ENCODE data around the gene DTX1. TPM values are rescaled to one million over a fixed set of nuclear protein-coding genes. Genes with fewer than 3 reads are reported as not detected.

The DTX1 gene
- total and polyA plus RNA-seq, 4 donors, result 2.1 to 33.2 (median 10.0) TPM

- TF ChIP-seq MAX (IDR thresholded peaks at IDR 0.05) (no peak), NR2F2 (IDR thresholded peaks at IDR 0.05) (no peak), YY1 (IDR thresholded peaks at IDR 0.05) (no peak), JUND (IDR thresholded peaks at IDR 0.05) (no peak)
These were observed 42.8 kb downstream of the DTX1 start (continued) for GRCh38 chr12:113099364-113099763.

GRCh38 chr12:113099764-113100163 lies 43.2 kb downstream of the DTX1 start:
- no peaks in the 10 kb centered on the region for H3K9me3 ChIP-seq (ENCODE audit: control insufficient read depth in 4 of 4, low read length in 3 of 4)
- H3K9ac ChIP-seq (ENCODE audit: low read depth in 1 of 2, low read length in 2 of 2), result no peak overlapping the region
- no peaks in the 10 kb centered on the region for H3K27me3 ChIP-seq (ENCODE audit: control insufficient read depth in 4 of 4, insufficient read depth in 4 of 4, low read length in 3 of 4)
- H3K36me3 ChIP-seq (ENCODE audit: control insufficient read depth in 4 of 4, insufficient read depth in 3 of 4, low read depth in 1 of 4, low read length in 3 of 4), result peaks cover 0 to 4% (median 2%) of the 10 kb centered on the region in 4 donors
- H3K27ac ChIP-seq (ENCODE audit: low read depth in 1 of 2, low read length in 2 of 2), result no peak overlapping the region
- H3K4me1 ChIP-seq (ENCODE audit: control insufficient read depth in 4 of 4, insufficient read depth in 4 of 4, low read length in 3 of 4), result peaks cover 6 to 15% (median 8%) of the 10 kb centered on the region in 4 donors
- TF ChIP-seq YY1 (IDR thresholded peaks at IDR 0.05) (no peak), RXRA (IDR thresholded peaks at IDR 0.05) (no peak), ZBTB33 (IDR thresholded peaks at IDR 0.05) (no peak), GABPA (IDR thresholded peaks at IDR 0.05 in 1 of 2, conservative IDR thresholded peaks at IDR 0.05 in 1 of 2) (no peak), EGR1 (IDR thresholded peaks at IDR 0.05; ENCODE audit: low read depth in 2 of 2) (no peak), MAX (IDR thresholded peaks at IDR 0.05) (no peak), FOXA1 (IDR thresholded peaks at IDR 0.05) (no peak), RAD21 (IDR thresholded peaks at IDR 0.05) (no peak), ATF3 (IDR thresholded peaks at IDR 0.05) (no peak), FOXA2 (IDR thresholded peaks at IDR 0.05) (no peak)
- 88% methylated on average over 12 of the region's 12 CpGs for WGBS
- H3K4me3 ChIP-seq (ENCODE audit: low read depth in 1 of 3, low read length in 3 of 3), result no peak overlapping the region
- no peak for DNase-seq (ENCODE audit: low spot score)

GRCh38 chr12:113101751-113102150 lies 45.2 kb downstream of the DTX1 start:
- H3K36me3 ChIP-seq (ENCODE audit: control insufficient read depth in 4 of 4, insufficient read depth in 3 of 4, low read depth in 1 of 4, low read length in 3 of 4), result peaks cover 0 to under 1% (median 0%) of the 10 kb centered on the region in 4 donors
- no peak overlapping the region for H3K9ac ChIP-seq (ENCODE audit: low read depth in 1 of 2, low read length in 2 of 2)
- no peak for TF ChIP-seq YY1 (IDR thresholded peaks at IDR 0.05)
- TF ChIP-seq ATF3 (IDR thresholded peaks at IDR 0.05), result no peak
- TF ChIP-seq SP1 (IDR thresholded peaks at IDR 0.05), result no peak
- TF ChIP-seq EGR1 (IDR thresholded peaks at IDR 0.05; ENCODE audit: low read depth in 2 of 2), result no peak
- TF ChIP-seq JUND (IDR thresholded peaks at IDR 0.05), result no peak
- TF ChIP-seq RXRA (IDR thresholded peaks at IDR 0.05), result no peak
- no peak for TF ChIP-seq FOXA2 (IDR thresholded peaks at IDR 0.05)
- WGBS, result 87% methylated on average over 10 of the region's 10 CpGs
- H3K9me3 ChIP-seq (ENCODE audit: control insufficient read depth in 4 of 4, low read length in 3 of 4), result no peaks in the 10 kb centered on the region
- DNase-seq (ENCODE audit: low spot score), result no peak
- no peak overlapping the region for H3K27ac ChIP-seq (ENCODE audit: low read depth in 1 of 2, low read length in 2 of 2)
- H3K4me3 ChIP-seq (ENCODE audit: low read depth in 1 of 3, low read length in 3 of 3), result no peak overlapping the region
- H3K27me3 ChIP-seq (ENCODE audit: control insufficient read depth in 4 of 4, insufficient read depth in 4 of 4, low read length in 3 of 4), result no peaks in the 10 kb centered on the region
- peaks cover 6 to 15% (median 8%) of the 10 kb centered on the region in 4 donors for H3K4me1 ChIP-seq (ENCODE audit: control insufficient read depth in 4 of 4, insufficient read depth in 4 of 4, low read length in 3 of 4)

GRCh38 chr12:113102811-113103210 lies 46.3 kb downstream of the DTX1 start:
- WGBS, result 91% methylated on average over 5 of the region's 5 CpGs
- Histone ChIP-seq H3K9ac (ENCODE audit: low read depth in 1 of 2, low read length in 2 of 2) (no peak overlapping the region), H3K4me1 (ENCODE audit: control insufficient read depth in 4 of 4, insufficient read depth in 4 of 4, low read length in 3 of 4) (peaks cover 5 to 11% (median 7%) of the 10 kb centered on the region in 4 donors), H3K4me3 (ENCODE audit: low read depth in 1 of 3, low read length in 3 of 3) (no peak overlapping the region), H3K27ac (ENCODE audit: low read depth in 1 of 2, low read length in 2 of 2) (no peak overlapping the region), H3K9me3 (ENCODE audit: control insufficient read depth in 4 of 4, low read length in 3 of 4) (no peaks in the 10 kb centered on the region), H3K36me3 (ENCODE audit: control insufficient read depth in 4 of 4, insufficient read depth in 3 of 4, low read depth in 1 of 4, low read length in 3 of 4) (no peaks in the 10 kb centered on the region), H3K27me3 (ENCODE audit: control insufficient read depth in 4 of 4, insufficient read depth in 4 of 4, low read length in 3 of 4) (no peaks in the 10 kb centered on the region)
- no peak for DNase-seq (ENCODE audit: low spot score)
- TF ChIP-seq HNF4G (IDR thresholded peaks at IDR 0.05), result no peak
- no peak for TF ChIP-seq MAX (IDR thresholded peaks at IDR 0.05)
- TF ChIP-seq HNF4A (conservative IDR thresholded peaks at IDR 0.05), result no peak
- no peak for TF ChIP-seq CTCF (IDR thresholded peaks at IDR 0.05; ENCODE audit: low read depth, low read length, missing input control)
- no peak for TF ChIP-seq JUND (IDR thresholded peaks at IDR 0.05)
- TF ChIP-seq FOXA2 (IDR thresholded peaks at IDR 0.05), result no peak
- TF ChIP-seq REST (IDR thresholded peaks at IDR 0.05), result no peak
- TF ChIP-seq EGR1 (IDR thresholded peaks at IDR 0.05; ENCODE audit: low read depth in 2 of 2), result no peak

Data from liver (tissue), 9 donors.